ENCODE measurements around the gene SLC37A2.

The SLC37A2 gene

DNA sequence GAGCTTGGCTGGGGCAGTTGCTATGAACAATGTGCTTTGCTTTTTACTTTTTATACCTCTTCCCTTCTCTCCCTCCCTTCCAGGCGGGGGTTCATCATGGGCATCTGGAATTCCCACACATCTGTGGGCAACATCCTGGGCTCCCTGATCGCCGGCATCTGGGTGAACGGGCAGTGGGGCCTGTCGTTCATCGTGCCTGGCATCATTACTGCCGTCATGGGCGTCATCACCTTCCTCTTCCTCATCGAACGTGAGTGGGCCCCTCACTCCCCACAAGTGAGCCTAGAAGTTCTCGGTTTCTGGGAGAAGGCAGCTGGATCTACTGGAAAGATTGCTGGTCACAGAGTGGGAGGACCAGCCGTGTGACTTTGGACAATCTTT is 17.4 kb downstream of the SLC37A2 start:
- TF ChIP-seq, protein P1, sequence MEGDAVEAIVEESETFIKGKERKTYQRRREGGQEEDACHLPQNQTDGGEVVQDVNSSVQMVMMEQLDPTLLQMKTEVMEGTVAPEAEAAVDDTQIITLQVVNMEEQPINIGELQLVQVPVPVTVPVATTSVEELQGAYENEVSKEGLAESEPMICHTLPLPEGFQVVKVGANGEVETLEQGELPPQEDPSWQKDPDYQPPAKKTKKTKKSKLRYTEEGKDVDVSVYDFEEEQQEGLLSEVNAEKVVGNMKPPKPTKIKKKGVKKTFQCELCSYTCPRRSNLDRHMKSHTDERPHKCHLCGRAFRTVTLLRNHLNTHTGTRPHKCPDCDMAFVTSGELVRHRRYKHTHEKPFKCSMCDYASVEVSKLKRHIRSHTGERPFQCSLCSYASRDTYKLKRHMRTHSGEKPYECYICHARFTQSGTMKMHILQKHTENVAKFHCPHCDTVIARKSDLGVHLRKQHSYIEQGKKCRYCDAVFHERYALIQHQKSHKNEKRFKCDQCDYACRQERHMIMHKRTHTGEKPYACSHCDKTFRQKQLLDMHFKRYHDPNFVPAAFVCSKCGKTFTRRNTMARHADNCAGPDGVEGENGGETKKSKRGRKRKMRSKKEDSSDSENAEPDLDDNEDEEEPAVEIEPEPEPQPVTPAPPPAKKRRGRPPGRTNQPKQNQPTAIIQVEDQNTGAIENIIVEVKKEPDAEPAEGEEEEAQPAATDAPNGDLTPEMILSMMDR (IDR thresholded peaks at IDR 0.05; ENCODE audit: low read depth, low read length) = no peak
- DNase-seq = no peak
- Histone ChIP-seq H3K4me3 (ENCODE audit: low read depth, low read length) (no peak overlapping the region), H3K4me1 (no peaks in the 10 kb centered on the region), H3K9me3 (no peaks in the 10 kb centered on the region), H3K36me3 (no peaks in the 10 kb centered on the region), H3K27me3 (0 out of 2 replicates have a peak, but pooled peaks cover 2% of the 10 kb centered on the region)

DNA sequence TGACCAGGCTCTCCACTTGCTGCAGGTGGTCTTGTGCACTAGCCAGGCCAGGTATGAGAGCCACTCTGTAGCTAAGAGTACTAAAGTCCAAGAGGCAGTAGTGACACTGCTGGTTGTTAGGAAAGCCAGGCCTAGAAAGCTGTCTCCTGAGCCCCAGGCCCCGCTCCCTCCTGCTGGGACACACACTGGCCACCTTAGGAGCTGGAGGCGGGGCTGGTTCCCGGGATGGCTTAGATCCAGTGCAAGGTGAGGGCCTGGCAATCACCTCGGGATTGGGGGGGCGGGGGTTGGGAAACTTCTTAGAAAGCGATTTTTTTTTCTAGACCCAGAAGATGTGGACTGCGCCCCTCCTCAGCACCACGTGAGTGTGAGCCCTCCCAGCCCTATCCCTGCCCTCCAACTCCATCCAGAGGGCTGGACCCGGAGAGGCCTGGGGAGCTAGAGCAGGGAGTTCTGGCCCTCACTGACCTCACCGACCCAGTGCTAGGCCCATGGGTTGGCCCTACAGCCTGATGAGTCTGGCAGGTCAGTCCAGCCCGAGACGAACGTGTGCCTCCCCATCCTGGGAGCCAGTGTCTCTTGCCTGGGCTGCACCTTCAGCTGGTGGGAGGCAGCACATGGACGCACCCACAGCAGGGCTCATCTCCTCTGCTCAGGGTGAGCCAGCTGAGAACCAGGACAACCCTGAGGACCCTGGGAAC is 18.1 kb downstream of the SLC37A2 start:
- DNase-seq = no peak
- Histone ChIP-seq H3K4me3 (ENCODE audit: low read depth, low read length) (no peak overlapping the region), H3K4me1 (no peaks in the 10 kb centered on the region), H3K36me3 (no peaks in the 10 kb centered on the region), H3K27me3 (0 out of 2 replicates have a peak, but pooled peaks cover 2% of the 10 kb centered on the region), H3K9me3 (no peaks in the 10 kb centered on the region)
- TF ChIP-seq, protein P1 (IDR thresholded peaks at IDR 0.05; ENCODE audit: low read depth, low read length) = no peak

DNA sequence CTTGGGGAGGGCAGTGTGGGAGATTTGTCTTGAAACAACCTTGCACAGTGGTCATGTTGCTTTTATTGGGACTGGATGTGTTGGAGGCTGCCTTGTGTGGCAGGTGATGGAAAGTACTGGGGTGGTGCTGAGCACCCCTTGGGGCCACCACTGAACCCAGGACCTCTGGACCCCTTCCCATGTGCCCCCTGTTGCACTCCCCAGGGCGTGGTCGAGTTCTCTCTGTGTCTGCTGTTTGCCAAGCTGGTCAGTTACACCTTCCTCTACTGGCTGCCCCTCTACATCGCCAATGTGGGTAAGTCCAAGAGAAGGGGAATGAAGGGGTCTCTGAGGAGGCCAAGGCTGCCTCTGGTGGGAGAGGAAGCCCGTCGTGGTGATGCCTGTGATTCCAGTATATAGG is 18.9 kb downstream of the SLC37A2 start:
- Histone ChIP-seq H3K4me3 (ENCODE audit: low read depth, low read length) (no peak overlapping the region), H3K36me3 (no peaks in the 10 kb centered on the region), H3K4me1 (no peaks in the 10 kb centered on the region), H3K27me3 (0 out of 2 replicates have a peak, but pooled peaks cover 2% of the 10 kb centered on the region), H3K9me3 (no peaks in the 10 kb centered on the region)
- no peak for DNase-seq
- TF ChIP-seq, protein P1 (IDR thresholded peaks at IDR 0.05; ENCODE audit: low read depth, low read length) = no peak

DNA sequence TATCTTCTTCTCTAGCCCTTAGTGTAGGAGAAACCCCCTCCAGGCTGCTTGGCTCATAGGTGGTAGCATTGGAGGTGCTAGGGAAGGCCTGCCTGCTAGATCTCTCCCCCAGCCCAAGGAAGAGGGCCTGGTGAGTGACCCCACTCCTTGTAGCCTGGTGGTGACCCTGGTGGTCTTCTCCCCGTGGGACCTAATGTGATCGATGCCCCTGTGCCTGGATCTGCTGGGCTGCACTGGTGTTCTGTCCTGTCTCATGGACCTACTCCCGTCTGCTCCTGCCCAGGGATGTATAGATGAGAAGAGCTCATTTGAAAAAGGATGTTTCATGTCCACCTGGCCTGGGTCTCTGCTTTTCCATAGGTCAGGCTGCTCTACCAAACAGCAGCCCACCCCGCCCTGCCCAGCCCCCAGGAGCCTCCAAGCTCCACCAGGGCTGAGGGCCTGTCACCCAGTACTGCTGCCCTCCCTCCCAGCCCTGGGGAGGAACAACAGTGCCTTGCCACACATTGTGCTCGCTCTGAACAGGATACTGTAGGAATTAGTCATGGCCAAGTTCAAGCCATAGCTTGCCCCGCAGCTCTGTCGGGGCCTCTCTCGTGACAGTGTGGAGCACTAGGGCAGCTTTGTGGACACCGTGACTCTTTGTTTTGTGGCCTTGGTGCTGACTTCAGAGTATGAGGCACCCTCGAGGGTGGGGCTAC is 19.7 kb downstream of the SLC37A2 start:
- DNase-seq = no peak
- Histone ChIP-seq H3K9me3 (no peaks in the 10 kb centered on the region), H3K4me1 (no peaks in the 10 kb centered on the region)

DNA sequence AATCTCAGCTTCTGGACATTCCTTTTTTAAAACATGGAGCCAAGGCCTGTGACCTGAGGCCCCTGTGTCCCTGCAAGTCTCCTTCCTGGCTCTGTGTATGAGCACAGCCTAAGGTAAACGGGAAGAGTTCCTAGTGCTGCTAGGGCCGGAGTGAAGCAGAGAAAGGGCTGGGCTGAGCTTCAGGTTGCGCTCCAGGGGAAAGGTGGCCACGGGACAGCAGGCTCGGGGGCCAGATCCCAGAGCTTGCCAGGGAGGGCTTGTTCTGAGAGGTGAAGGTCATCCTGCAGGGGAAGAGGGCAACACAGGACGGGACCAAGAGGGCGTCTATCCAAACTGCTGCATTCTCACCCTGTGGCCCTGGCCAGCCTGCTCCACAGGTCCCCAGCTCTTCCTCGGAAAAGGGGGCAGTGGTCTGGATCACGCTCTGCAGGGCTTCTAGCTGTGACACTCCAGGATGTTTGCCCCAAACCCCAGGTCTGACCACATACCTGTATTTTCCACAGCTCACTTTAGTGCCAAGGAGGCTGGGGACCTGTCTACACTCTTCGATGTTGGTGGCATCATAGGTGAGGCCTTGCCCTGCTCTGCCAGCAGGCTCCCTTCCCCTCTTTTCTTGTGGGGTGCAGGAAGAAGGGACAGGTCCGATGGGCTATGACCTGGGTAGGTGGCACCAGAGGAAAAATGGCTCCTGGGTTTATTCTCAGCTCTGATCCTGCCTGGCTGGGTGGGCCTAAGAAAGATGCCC is 20.4 kb downstream of the SLC37A2 start:
- Histone ChIP-seq H3K4me3 (ENCODE audit: low read depth, low read length) (no peak overlapping the region), H3K36me3 (no peaks in the 10 kb centered on the region), H3K9me3 (no peaks in the 10 kb centered on the region), H3K4me1 (no peaks in the 10 kb centered on the region), H3K27me3 (no peaks in the 10 kb centered on the region)
- TF ChIP-seq, protein P1 (IDR thresholded peaks at IDR 0.05; ENCODE audit: low read depth, low read length) = no peak
- DNase-seq = no peak

More for the DNA sequence above, 19.7 kb downstream of the SLC37A2 start:
- TF ChIP-seq, protein P1 (IDR thresholded peaks at IDR 0.05; ENCODE audit: low read depth, low read length) = no peak
- H3K27me3 ChIP-seq = no peaks in the 10 kb centered on the region
- H3K36me3 ChIP-seq = no peaks in the 10 kb centered on the region
- no peak overlapping the region for H3K4me3 ChIP-seq (ENCODE audit: low read depth, low read length)
